ENCODE data around the gene CDH4. TPM values are rescaled to one million over a fixed set of nuclear protein-coding genes. Genes with fewer than 3 reads are reported as not detected.

CDH4 gene
- total and polyA plus RNA-seq, 2 of the 8 experiments (the other 6 are each of a cell fraction or from before 2014, with no cell fraction given), result 4.3 to 7.9 TPM

GRCh38 chr20:61975407-61976129 is 723.5 kb downstream of the CDH4 start:
- no peaks in the 10 kb centered on the region for H3K27me3 ChIP-seq (replicated peaks in 1 of 4; ENCODE audit: control insufficient read depth in 3 of 4, extremely low read depth in 1 of 4, insufficient read depth in 3 of 4, low read length in 3 of 4)
- H3K18ac ChIP-seq (ENCODE audit: extremely low read depth, low read length), result no peak overlapping the region
- no peak overlapping the region for H4K91ac ChIP-seq (replicated peaks; ENCODE audit: insufficient read length, low read length)
- CTCF ChIA-PET (ENCODE audit: partially characterized antibody), result no interaction called here
- H2BK20ac ChIP-seq (ENCODE audit: low read length), result no peak overlapping the region
- no peak overlapping the region for H3K4me3 ChIP-seq (ENCODE audit: extremely low read depth in 1 of 4, insufficient read depth in 2 of 4, low read depth in 3 of 4, low read length in 4 of 4)
- H3K79me2 ChIP-seq (ENCODE audit: control insufficient read depth in 1 of 2, insufficient read depth in 2 of 2, low read length in 2 of 2), result no peaks in the 10 kb centered on the region
- 85% methylated on average over 9 of the region's 11 CpGs; no CpG with 5 or more reads in 1 of the 2 experiments for WGBS, 2 experiments (ENCODE audit: extremely low coverage in 1 of 2, insufficient coverage in 1 of 2, insufficient read length in 1 of 2, insufficient replicate concordance in 2 of 2, low coverage in 1 of 2, low lambda C conversion rate in 2 of 2, missing lambda C conversion rate in 1 of 2)
- H3K4me2 ChIP-seq (ENCODE audit: insufficient read depth in 1 of 2, low read depth in 2 of 2, low read length in 2 of 2), result no peak overlapping the region
- H3K9ac ChIP-seq (replicated peaks in 1 of 4; ENCODE audit: extremely low read depth in 1 of 4, low read depth in 3 of 4, low read length in 3 of 4), result no peak overlapping the region
- H3K4ac ChIP-seq (replicated peaks; ENCODE audit: insufficient read length, low read depth, low read length), result no peak overlapping the region
- FAIRE-seq (no peak), DNase-seq (ENCODE audit: low read depth in 1 of 2, low spot score in 2 of 2) (no peak)
- no peak overlapping the region for H2AK5ac ChIP-seq (ENCODE audit: low read depth, low read length)
- peaks cover 5 to 6% of the 10 kb centered on the region in 2 experiments for H4K20me1 ChIP-seq (replicated peaks in 1 of 2; ENCODE audit: control insufficient read depth in 1 of 2, insufficient read depth in 2 of 2, low read length in 2 of 2)
- H2BK15ac ChIP-seq (ENCODE audit: low read length), result no peak overlapping the region
- H2BK12ac ChIP-seq (ENCODE audit: low read depth, low read length), result no peak overlapping the region
- no peak overlapping the region for H2BK5ac ChIP-seq (ENCODE audit: low read depth, low read length)
- no peaks in the 10 kb centered on the region; the same call in 1 of the 2 replicates for H3K23me2 ChIP-seq (ENCODE audit: low read depth, low read length)
- no peak overlapping the region for H3K23ac ChIP-seq (ENCODE audit: insufficient read length)
- H4K5ac ChIP-seq (ENCODE audit: insufficient read length, low read depth, low read length), result no peak overlapping the region
- no peaks in the 10 kb centered on the region for H3K9me3 ChIP-seq (ENCODE audit: insufficient read depth in 2 of 2, low read depth in 1 of 2, low read length in 1 of 2)
- H3K14ac ChIP-seq (ENCODE audit: insufficient read length), result no peak overlapping the region
- H4K8ac ChIP-seq (ENCODE audit: extremely low read depth, insufficient read depth, low read length), result no peak overlapping the region
- H3K4me1 ChIP-seq (replicated peaks in 1 of 4; ENCODE audit: control insufficient read depth in 3 of 4, insufficient read depth in 4 of 4, low read length in 3 of 4), result no peaks in the 10 kb centered on the region; a peak in 1 of 7 replicates
- POLR2A ChIA-PET (ENCODE audit: partially characterized antibody), result no interaction called here
- no peak overlapping the region for H3K27ac ChIP-seq (ENCODE audit: low read depth, low read length)
- no peaks in the 10 kb centered on the region; the same call in 1 of the 2 replicates for H3K79me1 ChIP-seq (ENCODE audit: low read depth, low read length)
- H3K56ac ChIP-seq (replicated peaks; ENCODE audit: insufficient read length, low read depth, low read length), result no peak overlapping the region
- H2BK120ac ChIP-seq (replicated peaks; ENCODE audit: low read depth, low read length), result no peak overlapping the region
- peaks cover 0 to 11% (median 3%) of the 10 kb centered on the region in 4 experiments; a peak in 3 of 8 replicates for H3K36me3 ChIP-seq (ENCODE audit: control insufficient read depth in 2 of 4, insufficient read depth in 4 of 4, low read length in 3 of 4)
- no peak overlapping the region for H2AFZ ChIP-seq (ENCODE audit: low read length)
- TF ChIP-seq CBX5 (IDR thresholded peaks at IDR 0.05; ENCODE audit: low read depth, low read length) (no peak), CHD1 (IDR thresholded peaks at IDR 0.05; ENCODE audit: low read depth, low read length) (no peak), RXRA (IDR thresholded peaks at IDR 0.05; ENCODE audit: insufficient read depth, low read depth, low read length) (no peak), SP4 (IDR thresholded peaks at IDR 0.05; ENCODE audit: low read length) (no peak), CHD2 (IDR thresholded peaks at IDR 0.05; ENCODE audit: low read length) (no peak), RAD21 (IDR thresholded peaks at IDR 0.05 in 1 of 2, conservative IDR thresholded peaks at IDR 0.05 in 1 of 2; ENCODE audit: low read depth in 2 of 2, low read length in 2 of 2) (no peak), RBBP5 (IDR thresholded peaks at IDR 0.05; ENCODE audit: borderline replicate concordance, low read depth, low read length) (no peak), JUN (IDR thresholded peaks at IDR 0.05; ENCODE audit: low read depth, low read length) (no peak)

All from H1 (cell line).